RWPE2 (cell line): ENCODE data around the gene GSK3B.

Experiments
- ATAC-seq: fragments of 200-7000 bp; cut with Tn5 transposase; 3 replicates; pipeline ENCODE4 v1.9.1; 2021; ENCODE audit warnings: low read depth
- DNase-seq: peaks from one replicate; pipeline ENCODE4 v3.0.0-alpha.2; 2020; ENCODE audit warnings: low spot score
- H3K27ac ChIP-seq: fragments of 450-650 bp; 2 replicates; pipeline ENCODE4 v1.5.1; 2017; ENCODE audit warnings: mild to moderate bottlenecking; ENCODE audit not compliant: poor library complexity, severe bottlenecking
- H3K27me3 ChIP-seq: fragments of 250-450 bp; sonication (Bioruptor Pico); 2 replicates; pipeline ENCODE4 v1.5.1; 2021; ENCODE audit warnings: mild to moderate bottlenecking, moderate library complexity; ENCODE audit not compliant: insufficient read depth, poor library complexity, severe bottlenecking
- H3K36me3 ChIP-seq: fragments of 250-450 bp; sonication (Bioruptor Pico); 2 replicates; pipeline ENCODE4 v1.5.1; 2020; ENCODE audit warnings: low read depth, mild to moderate bottlenecking, moderate library complexity
- H3K4me1 ChIP-seq: fragments of 250-450 bp; sonication (Bioruptor Pico); 2 replicates; pipeline ENCODE4 v1.5.1; 2021; ENCODE audit warnings: mild to moderate bottlenecking, moderate library complexity; ENCODE audit not compliant: insufficient read depth, poor library complexity, severe bottlenecking
- H3K4me3 ChIP-seq: fragments of 250-450 bp; sonication (Bioruptor Pico); 2 replicates; pipeline ENCODE4 v1.5.1; 2021; ENCODE audit warnings: mild to moderate bottlenecking, moderate library complexity; ENCODE audit not compliant: severe bottlenecking
- H3K9me3 ChIP-seq: fragments of 250-450 bp; sonication (Bioruptor Pico); 2 replicates; pipeline ENCODE4 v1.5.1; 2021; ENCODE audit warnings: mild to moderate bottlenecking, moderate library complexity; ENCODE audit not compliant: severe bottlenecking
- CTCF ChIP-seq: fragments of 450-650 bp; IDR thresholded peaks from one replicate; pipeline ENCODE4 v1.5.1; 2017; ENCODE audit warnings: mild to moderate bottlenecking, moderate library complexity; ENCODE audit not compliant: poor library complexity, severe bottlenecking

GSK3B gene

DNA sequence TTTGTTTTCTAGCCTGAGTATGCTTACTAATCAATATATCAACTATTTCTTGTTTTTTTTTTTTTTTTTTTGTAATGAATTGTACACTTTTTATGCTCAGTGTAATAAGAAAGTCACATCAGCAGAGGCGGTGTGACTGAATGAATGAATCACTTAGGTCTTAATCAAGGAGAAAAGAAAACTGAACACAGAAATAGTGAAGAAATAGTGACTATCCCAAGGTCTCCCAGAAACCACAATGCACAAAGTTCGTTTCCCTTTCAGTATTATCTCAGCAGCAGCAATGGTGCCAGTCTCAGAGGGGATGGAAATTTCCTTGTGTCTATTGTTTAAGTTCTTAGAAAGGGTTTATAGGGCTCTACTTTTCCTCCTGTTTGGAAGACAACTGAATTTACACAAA is 231.6 kb downstream of the GSK3B start:
- no peak overlapping the region for H3K27ac ChIP-seq
- no peaks in the 10 kb centered on the region for H3K27me3 ChIP-seq
- H3K9me3 ChIP-seq = peaks cover 4% of the 10 kb centered on the region
- no peak overlapping the region for H3K4me3 ChIP-seq
- DNase-seq = no peak
- no peaks in the 10 kb centered on the region for H3K4me1 ChIP-seq
- no peak for ATAC-seq
- TF ChIP-seq CTCF = no peak
- peaks cover 93% of the 10 kb centered on the region for H3K36me3 ChIP-seq

DNA sequence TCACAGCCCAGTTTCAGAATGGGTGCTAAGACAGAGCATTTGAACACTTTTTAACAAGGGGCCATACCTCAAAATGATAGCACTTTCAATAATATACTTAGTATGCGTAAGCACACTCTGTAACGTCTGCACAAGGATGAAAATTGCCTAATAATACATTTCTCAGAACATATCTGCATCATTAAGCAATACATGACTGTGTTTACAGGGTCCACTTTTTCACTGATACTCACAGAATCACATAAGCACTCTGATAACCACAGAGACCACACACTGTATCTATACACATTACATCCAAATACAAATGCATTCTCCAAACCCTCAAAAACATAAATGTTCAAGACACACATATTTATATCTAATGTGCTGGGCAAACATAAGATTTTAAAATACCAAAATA is 232.6 kb downstream of the GSK3B start:
- no peak for TF ChIP-seq CTCF
- H3K27me3 ChIP-seq = no peaks in the 10 kb centered on the region
- peaks cover 93% of the 10 kb centered on the region for H3K36me3 ChIP-seq
- no peak overlapping the region for H3K4me3 ChIP-seq
- ATAC-seq (no peak), DNase-seq (no peak)
- H3K27ac ChIP-seq = no peak overlapping the region
- no peaks in the 10 kb centered on the region for H3K4me1 ChIP-seq
- peaks cover 4% of the 10 kb centered on the region for H3K9me3 ChIP-seq

- Histone ChIP-seq H3K27ac (no peak overlapping the region), H3K36me3 (peaks cover 87% of the 10 kb centered on the region), H3K4me1 (no peaks in the 10 kb centered on the region), H3K9me3 (peaks cover 4% of the 10 kb centered on the region), H3K27me3 (no peaks in the 10 kb centered on the region), H3K4me3 (no peak overlapping the region)
- ATAC-seq (no peak), DNase-seq (no peak)
- TF ChIP-seq CTCF = no peak
Observed at GRCh38 chr3:119859728-119860127, 234.5 kb downstream of the GSK3B start.

DNA sequence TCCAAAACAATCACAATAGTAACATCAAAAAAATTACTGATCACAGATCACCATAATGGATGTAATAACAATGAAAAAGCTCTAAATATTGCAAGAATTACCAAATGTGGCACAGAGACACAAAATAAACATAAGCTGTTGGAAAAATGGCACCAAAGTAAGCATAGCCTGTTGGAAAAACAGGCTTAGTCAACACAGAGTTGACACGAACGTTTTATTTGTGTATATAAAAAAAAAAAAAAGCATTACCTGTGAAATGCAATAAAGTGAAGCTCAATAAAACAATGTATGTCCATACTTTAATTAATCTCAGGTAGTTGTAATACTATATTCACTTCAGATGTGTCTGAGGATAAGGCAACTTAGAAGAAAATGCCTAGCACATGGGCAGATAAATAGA is 235.3 kb downstream of the GSK3B start:
- Histone ChIP-seq H3K4me3 (no peak overlapping the region), H3K36me3 (peaks cover 79% of the 10 kb centered on the region), H3K9me3 (peaks cover 4% of the 10 kb centered on the region), H3K27me3 (no peaks in the 10 kb centered on the region), H3K27ac (no peak overlapping the region), H3K4me1 (no peaks in the 10 kb centered on the region)
- TF ChIP-seq CTCF = no peak
- ATAC-seq (no peak), DNase-seq (no peak)

GRCh38 chr3:119856695-119857094 is 237.6 kb downstream of the GSK3B start:
- no peak overlapping the region for H3K27ac ChIP-seq
- H3K9me3 ChIP-seq = peaks cover 4% of the 10 kb centered on the region
- DNase-seq = no peak
- H3K4me1 ChIP-seq = no peaks in the 10 kb centered on the region
- peaks cover 68% of the 10 kb centered on the region for H3K36me3 ChIP-seq
- TF ChIP-seq CTCF = no peak
- ATAC-seq = no peak
- no peaks in the 10 kb centered on the region for H3K27me3 ChIP-seq
- H3K4me3 ChIP-seq = no peak overlapping the region
